GM12878 (cell line): ENCODE data around the gene TNIP3. TPM values are rescaled to one million over a fixed set of nuclear protein-coding genes. Genes with fewer than 3 reads are reported as not detected.

Experiments
- BHLHE40 ChIP-seq, 2 experiments: fragments of 450-650 bp in 1 of 2; IDR thresholded peaks; 2 replicates each; pipeline ENCODE4 v1.6.1; 2011 to 2017; ENCODE audit warnings: low read depth in 2 of 2, borderline replicate concordance in 1 of 2, improper control_type of control experiment in 1 of 2, low read length in 1 of 2, mild to moderate bottlenecking in 1 of 2
- CBFB ChIP-seq: IDR thresholded peaks from 2 replicates; pipeline ENCODE4 v1.6.1; 2016; ENCODE audit warnings: antibody characterized with exemption, low read depth
- CHD1 ChIP-seq: IDR thresholded peaks from 2 replicates; pipeline ENCODE4 v1.6.1; 2012; ENCODE audit warnings: low read depth, low read length, improper control_type of control experiment
- CREM ChIP-seq: IDR thresholded peaks from 2 replicates; pipeline ENCODE4 v1.6.1; 2014; ENCODE audit warnings: antibody characterized with exemption, low read depth
- CUX1 ChIP-seq: IDR thresholded peaks from 2 replicates; pipeline ENCODE4 v1.6.1; 2012; ENCODE audit warnings: improper control_type of control experiment, low read depth, low read length; ENCODE audit not compliant: insufficient replicate concordance
- EGR1 ChIP-seq, 2 experiments: IDR thresholded peaks; 1 replicate in 1 of 2; 2 replicates in 1 of 2; pipeline ENCODE4 v1.6.1; 2011 to 2012; ENCODE audit warnings: low read depth in 2 of 2, low read length in 2 of 2, borderline replicate concordance in 1 of 2, mild to moderate bottlenecking in 1 of 2, moderate library complexity in 1 of 2
- FOXK2 ChIP-seq: fragments of 450-650 bp; IDR thresholded peaks from 2 replicates; pipeline ENCODE4 v1.6.1; 2017; ENCODE audit warnings: mild to moderate bottlenecking, moderate library complexity
- JUNB ChIP-seq: IDR thresholded peaks from 2 replicates; pipeline ENCODE4 v1.6.1; 2016; ENCODE audit warnings: antibody characterized with exemption, mild to moderate bottlenecking
- JUND ChIP-seq: IDR thresholded peaks from 2 replicates; pipeline ENCODE4 v1.6.1; 2012; ENCODE audit warnings: low read depth, mild to moderate bottlenecking, low read length, improper control_type of control experiment, moderate library complexity
- MAX ChIP-seq: IDR thresholded peaks from 2 replicates; pipeline ENCODE4 v1.6.1; 2012; ENCODE audit warnings: low read depth, low read length, improper control_type of control experiment
- MXI1 ChIP-seq: fragments of 150-350 bp; IDR thresholded peaks from 2 replicates; pipeline ENCODE4 v1.6.1; 2011; ENCODE audit warnings: low read depth, mild to moderate bottlenecking, inconsistent platforms, low read length, improper control_type of control experiment
- NBN ChIP-seq: fragments of 450-650 bp; IDR thresholded peaks from 2 replicates; pipeline ENCODE4 v1.6.1; 2016
- NFYB ChIP-seq: IDR thresholded peaks from 2 replicates; pipeline ENCODE4 v1.6.1; 2011; ENCODE audit warnings: low read depth, mild to moderate bottlenecking, low read length, improper control_type of control experiment, moderate library complexity; ENCODE audit not compliant: insufficient read depth
- NKRF ChIP-seq: fragments of 450-650 bp; conservative IDR thresholded peaks from 2 replicates; pipeline ENCODE4 v1.6.1; 2017; ENCODE audit warnings: mild to moderate bottlenecking, moderate library complexity
- NR2C1 ChIP-seq: fragments of 450-650 bp; IDR thresholded peaks from 2 replicates; pipeline ENCODE4 v1.6.1; 2017; ENCODE audit warnings: antibody characterized with exemption, mild to moderate bottlenecking, moderate library complexity
- PAX8 ChIP-seq: fragments of 450-650 bp; IDR thresholded peaks from 2 replicates; pipeline ENCODE4 v1.6.1; 2017; ENCODE audit warnings: mild to moderate bottlenecking, moderate library complexity
- POU2F2 ChIP-seq: IDR thresholded peaks from 3 replicates; pipeline ENCODE4 v1.6.1; 2011; ENCODE audit warnings: low read depth, mild to moderate bottlenecking, low read length, borderline replicate concordance
- RAD51 ChIP-seq: fragments of 450-650 bp; IDR thresholded peaks from 2 replicates; pipeline ENCODE4 v1.6.1; 2016; ENCODE audit warnings: moderate library complexity, mild to moderate bottlenecking, inconsistent platforms
- RBBP5 ChIP-seq: fragments of 200-600 bp; sonication (generic); conservative IDR thresholded peaks from 2 replicates; pipeline ENCODE4 v1.6.1; 2016
- RUNX3 ChIP-seq: IDR thresholded peaks from 2 replicates; pipeline ENCODE4 v1.6.1; 2012; ENCODE audit warnings: low read length, inconsistent platforms
- SIN3A ChIP-seq: IDR thresholded peaks from 2 replicates; pipeline ENCODE4 v1.6.1; 2012; ENCODE audit warnings: low read depth, low read length, improper control_type of control experiment
- SMAD1 ChIP-seq: fragments of 450-650 bp; IDR thresholded peaks from 2 replicates; pipeline ENCODE4 v1.6.1; 2018; ENCODE audit warnings: mild to moderate bottlenecking, low read depth; ENCODE audit not compliant: partially characterized antibody
- TCF3 ChIP-seq: IDR thresholded peaks from 2 replicates; pipeline ENCODE4 v1.6.1; 2012; ENCODE audit warnings: low read depth, mild to moderate bottlenecking, low read length, borderline replicate concordance; ENCODE audit not compliant: insufficient read depth
- YY1 ChIP-seq: IDR thresholded peaks from 2 replicates; pipeline ENCODE4 v1.6.1; 2011; ENCODE audit warnings: low read depth, mild to moderate bottlenecking, low read length
- polyA plus RNA-seq, 11 experiments: library from polyadenylated mRNA; depleted of rRNA in 4 of 11; unstranded in 6 of 11; stranded (reverse) in 5 of 11; fragments of >200 nt; fragmentation: Nextera tagmentation in 4 of 11; fragmentation: Illumina TruSeq in 1 of 11; extraction: Ambion mirVana in 4 of 11; extraction: Trizol in 1 of 11; gene quantifications; 1 replicate in 1 of 11; 2 replicates in 10 of 11; pipeline versions ENCODE4 v1.2.1 to v1.2.3, GENCODE V29; 2011 to 2016; ENCODE audit warnings: inconsistent platforms in 2 of 11, missing spikeins in 2 of 11, low read depth in 1 of 11
- total RNA-seq, 4 experiments: library from RNA; depleted of rRNA in 3 of 4; stranded (reverse); fragments of >200 nt in 3 of 4; fragmentation: Illumina TruSeq in 1 of 4; extraction: Trizol in 1 of 4; gene quantifications; 2 replicates each; pipeline versions ENCODE4 v1.2.1 to v1.2.3, GENCODE V29; 2013 to 2021

Gene TNIP3
- total and polyA plus RNA-seq, 10 of the 15 experiments (the other 5 are each of a cell fraction or from before 2014, with no cell fraction given) = 0.21 to 1.4 (median 0.67) TPM

GRCh38 chr4:121200795-121201472, 36.8 kb upstream of the TNIP3 start (continued):
- TF ChIP-seq CUX1 = no peak
- peak; percentile 33; the same call in 1 of the 2 replicates for TF ChIP-seq CBFB
- no peak for TF ChIP-seq EGR1 (IDR thresholded peaks at IDR 0.05; ENCODE audit: borderline replicate concordance in 1 of 2, low read depth in 2 of 2, low read length in 2 of 2)
- no peak for TF ChIP-seq JUND
- TF ChIP-seq NFYB = no peak
- no peak for TF ChIP-seq NKRF
- TF ChIP-seq SIN3A = no peak
- TF ChIP-seq RAD51 = 0 out of 2 replicates have a peak, but pooled peaks have one; percentile 10
- no peak for TF ChIP-seq CREM
- no peak for TF ChIP-seq MAX
- peak; percentile 87 for TF ChIP-seq JUNB
- TF ChIP-seq MXI1 = no peak
- TF ChIP-seq POU2F2 = 0 out of 3 replicates have a peak, but pooled peaks have one; percentile 52
- no peak for TF ChIP-seq TCF3
- TF ChIP-seq BHLHE40 (IDR thresholded peaks at IDR 0.05; ENCODE audit: borderline replicate concordance in 1 of 2, low read depth in 2 of 2, low read length in 1 of 2) = no peak
- TF ChIP-seq NBN = peak; percentile 22; the same call in 1 of the 2 replicates
- TF ChIP-seq SMAD1 = no peak
- TF ChIP-seq NR2C1 = peak; percentile 39; the same call in 1 of the 2 replicates
- no peak for TF ChIP-seq PAX8
- TF ChIP-seq RBBP5 = no peak
- TF ChIP-seq CHD1 = no peak
- peak; percentile 82 for TF ChIP-seq RUNX3
- TF ChIP-seq YY1 = peak; percentile 87
- no peak for TF ChIP-seq FOXK2
